ENCODE data around the gene ATG12. TPM values are rescaled to one million over a fixed set of nuclear protein-coding genes. Genes with fewer than 3 reads are reported as not detected.

The ATG12 gene
- total RNA-seq, 4 donors from 2014 or later, result 22.8 to 52.5 (median 24.7) TPM

- no peaks in the 10 kb centered on the region for H3K4me1 ChIP-seq
- H3K4me3 ChIP-seq, result no peak overlapping the region
- no peaks in the 10 kb centered on the region for H3K27me3 ChIP-seq
- no peak for DNase-seq (ENCODE audit: low spot score in 2 of 2)
- no peak overlapping the region for H3K27ac ChIP-seq
- no peaks in the 10 kb centered on the region for H3K9me3 ChIP-seq
- TF ChIP-seq POLR2A (IDR thresholded peaks at IDR 0.05), result no peak
- TF ChIP-seq EP300 (IDR thresholded peaks at IDR 0.05), result no peak
- no peak for TF ChIP-seq CTCF (IDR thresholded peaks at IDR 0.05)
- TF ChIP-seq POLR2AphosphoS5 (IDR thresholded peaks at IDR 0.05), result no peak
- 92% methylated on average over 1 of the region's 1 CpG for WGBS
- H3K36me3 ChIP-seq, result peaks cover 28% of the 10 kb centered on the region
Measured at GRCh38 chr5:115873392-115873791, 32.0 kb upstream of the ATG12 start.

GRCh38 chr5:115872447-115872846 is 31.1 kb upstream of the ATG12 start:
- DNase-seq (ENCODE audit: low spot score in 2 of 2), result no peak
- TF ChIP-seq POLR2AphosphoS5 (IDR thresholded peaks at IDR 0.05) (no peak), CTCF (IDR thresholded peaks at IDR 0.05) (no peak), EP300 (IDR thresholded peaks at IDR 0.05) (no peak), POLR2A (IDR thresholded peaks at IDR 0.05) (no peak)
- H3K36me3 ChIP-seq, result peaks cover 26% of the 10 kb centered on the region
- H3K27me3 ChIP-seq, result no peaks in the 10 kb centered on the region
- no peaks in the 10 kb centered on the region for H3K4me1 ChIP-seq
- H3K4me3 ChIP-seq, result no peak overlapping the region
- no peaks in the 10 kb centered on the region for H3K9me3 ChIP-seq
- 95% methylated on average over 2 of the region's 2 CpGs for WGBS
- no peak overlapping the region for H3K27ac ChIP-seq

GRCh38 chr5:115869256-115869795 is 28.0 kb upstream of the ATG12 start:
- DNase-seq (ENCODE audit: low spot score in 2 of 2), result no peak
- Histone ChIP-seq H3K9me3 (no peaks in the 10 kb centered on the region), H3K36me3 (peaks cover 19% of the 10 kb centered on the region), H3K27ac (no peak overlapping the region), H3K4me3 (no peak overlapping the region), H3K27me3 (no peaks in the 10 kb centered on the region), H3K4me1 (no peaks in the 10 kb centered on the region)
- TF ChIP-seq CTCF (IDR thresholded peaks at IDR 0.05) (no peak), EP300 (IDR thresholded peaks at IDR 0.05) (no peak), POLR2A (IDR thresholded peaks at IDR 0.05) (no peak), POLR2AphosphoS5 (IDR thresholded peaks at IDR 0.05) (no peak)
- WGBS, result 87% methylated on average over 3 of the region's 3 CpGs

- Histone ChIP-seq H3K27me3 (no peaks in the 10 kb centered on the region), H3K4me3 (no peak overlapping the region), H3K4me1 (peaks cover 30% of the 10 kb centered on the region), H3K36me3 (no peaks in the 10 kb centered on the region), H3K27ac (no peak overlapping the region), H3K9me3 (peaks cover 6% of the 10 kb centered on the region)
- TF ChIP-seq CTCF (IDR thresholded peaks at IDR 0.05) (no peak), EP300 (IDR thresholded peaks at IDR 0.05) (no peak), POLR2AphosphoS5 (IDR thresholded peaks at IDR 0.05) (no peak), POLR2A (IDR thresholded peaks at IDR 0.05) (no peak)
- DNase-seq (ENCODE audit: low spot score in 2 of 2), result no peak
Measured at GRCh38 chr5:115859378-115859777, 18.0 kb upstream of the ATG12 start.

GRCh38 chr5:115858396-115858795 is 17.0 kb upstream of the ATG12 start:
- no peaks in the 10 kb centered on the region for H3K27me3 ChIP-seq
- WGBS, result 87% methylated on average over 3 of the region's 3 CpGs
- peaks cover 30% of the 10 kb centered on the region for H3K4me1 ChIP-seq

More at GRCh38 chr5:115858396-115858795, 17.0 kb upstream of the ATG12 start:
- H3K27ac ChIP-seq, result no peak overlapping the region
- no peak for DNase-seq (ENCODE audit: low spot score in 2 of 2)
- no peak overlapping the region for H3K4me3 ChIP-seq
- TF ChIP-seq EP300 (IDR thresholded peaks at IDR 0.05) (no peak), POLR2AphosphoS5 (IDR thresholded peaks at IDR 0.05) (no peak), CTCF (IDR thresholded peaks at IDR 0.05) (no peak), POLR2A (IDR thresholded peaks at IDR 0.05) (no peak)
- H3K9me3 ChIP-seq, result peaks cover 4% of the 10 kb centered on the region
- no peaks in the 10 kb centered on the region for H3K36me3 ChIP-seq
